WTC11 (cell line): ENCODE results near the gene AKAP8. TPM values are rescaled to one million over a fixed set of nuclear protein-coding genes. Genes with fewer than 3 reads are reported as not detected.
"Not testable (repeated sequence)": the region's sequence is repeated elsewhere in the genome, so short reads cannot be mapped to it uniquely, and the experiment has no call there.

Experiments used
- ATAC-seq: fragments of 200-7000 bp; cut with Tn5 transposase; 2 replicates; pipeline ENCODE4 v1.10.0; 2021; ENCODE audit warnings: mild to moderate bottlenecking, moderate library complexity
- CTCF ChIA-PET: fragments of 300-600 bp; sonication (Branson Sonifier 250); formaldehyde crosslinking; loops from one replicate; lab custom pipeline; 2021; ENCODE audit warnings: antibody characterized with exemption; lab: Charles Lee
- POLR2A ChIA-PET: fragments of 350-600 bp; sonication (Branson Sonifier 250); formaldehyde crosslinking; loops from one replicate; lab custom pipeline; 2021; ENCODE audit warnings: antibody characterized with exemption; lab: Charles Lee
- DNase-seq: peaks from one replicate; pipeline ENCODE4 v3.0.0; 2021; ENCODE audit warnings: low spot score
- H3K27ac Mint-ChIP-seq: 2 replicates; pipeline ENCODE4 v1.8.0; 2021; ENCODE audit warnings: mixed read lengths
- H3K27me3 Mint-ChIP-seq: 2 replicates; pipeline ENCODE4 v1.8.0; 2021; ENCODE audit warnings: low read depth, mild to moderate bottlenecking, moderate library complexity, mixed read lengths
- H3K36me3 Mint-ChIP-seq: 2 replicates; pipeline ENCODE4 v1.8.0; 2021; ENCODE audit warnings: mixed read lengths
- H3K4me1 Mint-ChIP-seq: 2 replicates; pipeline ENCODE4 v1.8.0; 2022; ENCODE audit warnings: mixed read lengths
- H3K4me3 Mint-ChIP-seq: 2 replicates; pipeline ENCODE4 v1.8.0; 2021; ENCODE audit warnings: mild to moderate bottlenecking, moderate library complexity, mixed read lengths
- H3K9me3 Mint-ChIP-seq: 2 replicates; pipeline ENCODE4 v1.8.0; 2021; ENCODE audit warnings: mixed read lengths
- CREB1 ChIP-seq: sonication (generic); formaldehyde crosslinking; IDR thresholded peaks from 2 replicates; pipeline ENCODE4 v1.8.0; 2023; ENCODE audit warnings: mild to moderate bottlenecking, missing genetic modification reagents
- E2F5 ChIP-seq: sonication (generic); formaldehyde crosslinking; IDR thresholded peaks from 2 replicates; pipeline ENCODE4 v1.8.1; 2022; ENCODE audit warnings: mild to moderate bottlenecking, moderate library complexity, missing genetic modification reagents
- ESRRA ChIP-seq: sonication (generic); formaldehyde crosslinking; IDR thresholded peaks from 2 replicates; pipeline ENCODE4 v1.8.1; 2022; ENCODE audit warnings: mild to moderate bottlenecking, missing genetic modification reagents, borderline replicate concordance
- FOXJ3 ChIP-seq: sonication (generic); formaldehyde crosslinking; IDR thresholded peaks from 2 replicates; pipeline ENCODE4 v1.9.0; 2021; ENCODE audit warnings: missing genetic modification reagents, mild to moderate bottlenecking, borderline replicate concordance
- GABPB1 ChIP-seq: sonication (generic); formaldehyde crosslinking; IDR thresholded peaks from 2 replicates; pipeline ENCODE4 v1.8.1; 2023; ENCODE audit warnings: mild to moderate bottlenecking, missing genetic modification reagents
- IRF2 ChIP-seq: sonication (generic); formaldehyde crosslinking; IDR thresholded peaks from 2 replicates; pipeline ENCODE4 v1.8.0; 2022; ENCODE audit warnings: low read depth, missing genetic modification reagents, borderline replicate concordance
- JAZF1 ChIP-seq: fragments of 250-450 bp; sonication (Bioruptor Pico); IDR thresholded peaks from 2 replicates; pipeline ENCODE4 v1.9.0; 2021; ENCODE audit warnings: moderate library complexity, mild to moderate bottlenecking, inconsistent platforms
- NFYB ChIP-seq: sonication (generic); formaldehyde crosslinking; conservative IDR thresholded peaks from 2 replicates; pipeline ENCODE4 v1.8.0; 2022; ENCODE audit warnings: low read depth, missing genetic modification reagents
- STAT6 ChIP-seq: sonication (generic); formaldehyde crosslinking; conservative IDR thresholded peaks from 2 replicates; pipeline ENCODE4 v1.8.1; 2023; ENCODE audit warnings: mild to moderate bottlenecking, low read depth, missing genetic modification reagents, moderate library complexity
- TCF7 ChIP-seq: sonication (generic); formaldehyde crosslinking; IDR thresholded peaks from 2 replicates; pipeline ENCODE4 v1.8.0; 2022; ENCODE audit warnings: mild to moderate bottlenecking, low read depth, missing genetic modification reagents, moderate library complexity
- TEAD1 ChIP-seq: sonication (generic); formaldehyde crosslinking; IDR thresholded peaks from 2 replicates; pipeline ENCODE4 v1.8.0; 2022; ENCODE audit warnings: mild to moderate bottlenecking, missing genetic modification reagents
- USF1 ChIP-seq: sonication (generic); formaldehyde crosslinking; IDR thresholded peaks from 2 replicates; pipeline ENCODE4 v1.8.0; 2022; ENCODE audit warnings: mild to moderate bottlenecking, missing genetic modification reagents
- USF2 ChIP-seq: sonication (generic); formaldehyde crosslinking; IDR thresholded peaks from 2 replicates; pipeline ENCODE4 v1.8.1; 2023; ENCODE audit warnings: mild to moderate bottlenecking, missing genetic modification reagents, moderate library complexity
- ZNF138 ChIP-seq: sonication (generic); formaldehyde crosslinking; conservative IDR thresholded peaks from 2 replicates; pipeline ENCODE4 v1.8.1; 2022; ENCODE audit warnings: mild to moderate bottlenecking, moderate library complexity, missing genetic modification reagents
- ZNF232 ChIP-seq: sonication (generic); formaldehyde crosslinking; IDR thresholded peaks from 2 replicates; pipeline ENCODE4 v1.8.0; 2022; ENCODE audit warnings: mild to moderate bottlenecking, missing genetic modification reagents
- ZNF281 ChIP-seq: sonication (generic); formaldehyde crosslinking; IDR thresholded peaks from 2 replicates; pipeline ENCODE4 v1.8.0; 2023; ENCODE audit warnings: mild to moderate bottlenecking, missing genetic modification reagents
- ZNF416 ChIP-seq: fragments of 250-450 bp; sonication (Bioruptor Pico); IDR thresholded peaks from 2 replicates; pipeline ENCODE4 v1.9.0; 2021; ENCODE audit warnings: mild to moderate bottlenecking, inconsistent platforms
- ZNF423 ChIP-seq: fragments of 250-450 bp; sonication (Bioruptor Pico); IDR thresholded peaks from 2 replicates; pipeline ENCODE4 v2.1.2; 2022; ENCODE audit warnings: mild to moderate bottlenecking, moderate library complexity
- ZNF425 ChIP-seq: fragments of 250-450 bp; sonication (Bioruptor Pico); conservative IDR thresholded peaks from 2 replicates; pipeline ENCODE4 v1.9.0; 2021; ENCODE audit warnings: mild to moderate bottlenecking
- ZNF532 ChIP-seq: fragments of 250-450 bp; sonication (Bioruptor Pico); IDR thresholded peaks from 2 replicates; pipeline ENCODE4 v1.9.0; 2021; ENCODE audit warnings: mild to moderate bottlenecking, borderline replicate concordance
- total RNA-seq: library from RNA; stranded (reverse); gene quantifications from 3 replicates; pipeline ENCODE4 v1.2.3, GENCODE V29; 2021

The AKAP8 gene
- total RNA-seq, 1 experiment from 2014 or later, result 65.9 TPM

- TF ChIP-seq FOXJ3 (no peak), JAZF1 (CRISPR knock-in tag) (no peak), IRF2 (CRISPR knock-in tag) (no peak), ZNF423 (CRISPR knock-in tag) (no peak), ZNF232 (no peak), ZNF425 (CRISPR knock-in tag) (no peak), TEAD1 (no peak), E2F5 (CRISPR knock-in tag) (no peak), CREB1 (no peak), ZNF532 (no peak), ZNF416 (CRISPR knock-in tag) (no peak), STAT6 (CRISPR knock-in tag) (no peak), ZNF138 (CRISPR knock-in tag) (no peak), ZNF281 (CRISPR knock-in tag) (no peak), GABPB1 (CRISPR knock-in tag) (no peak), TCF7 (CRISPR knock-in tag) (no peak), ESRRA (CRISPR knock-in tag) (no peak), USF1 (CRISPR knock-in tag) (no peak), USF2 (CRISPR knock-in tag) (no peak), NFYB (CRISPR knock-in tag) (no peak)
- ATAC-seq, result no peak
Observed at GRCh38 chr19:15396436-15396835, 16.8 kb upstream of the AKAP8 start.

GRCh38 chr19:15395251-15395650 lies 15.7 kb upstream of the AKAP8 start:
- H3K4me1 Mint-ChIP-seq, H3K9me3 Mint-ChIP-seq, H3K27me3 Mint-ChIP-seq, H3K4me3 Mint-ChIP-seq, POLR2A ChIA-PET, H3K27ac Mint-ChIP-seq, DNase-seq, ATAC-seq: not testable (repeated sequence)
- peaks cover 66% of the 10 kb centered on the region for H3K36me3 Mint-ChIP-seq
- CTCF ChIA-PET, result interaction anchor here (1.3 kb wide), 1 partner anchor 15 kb away, joined by 3 read pairs; no protein-coding TSS in a partner anchor

More at GRCh38 chr19:15396436-15396835, 16.8 kb upstream of the AKAP8 start:
- CTCF ChIA-PET, result no interaction called here
- Mint-ChIP-seq H3K27me3 (no peaks in the 10 kb centered on the region), H3K36me3 (peaks cover 68% of the 10 kb centered on the region), H3K4me3 (no peak overlapping the region), H3K27ac (peak overlapping the region; percentile 65; the same call in 1 of the 2 replicates), H3K9me3 (no peaks in the 10 kb centered on the region), H3K4me1 (no peaks in the 10 kb centered on the region)
- no peak for DNase-seq
- POLR2A ChIA-PET, result no interaction called here
